Measurements from ENCODE around the gene SNTG2. TPM values are rescaled to one million over a fixed set of nuclear protein-coding genes. Genes with fewer than 3 reads are reported as not detected.

The SNTG2 gene
- total and polyA plus RNA-seq, 2 donors (not counting 1 experiment from before 2014, with no cell fraction given) = 0.06 TPM; not detected in 1

DNA sequence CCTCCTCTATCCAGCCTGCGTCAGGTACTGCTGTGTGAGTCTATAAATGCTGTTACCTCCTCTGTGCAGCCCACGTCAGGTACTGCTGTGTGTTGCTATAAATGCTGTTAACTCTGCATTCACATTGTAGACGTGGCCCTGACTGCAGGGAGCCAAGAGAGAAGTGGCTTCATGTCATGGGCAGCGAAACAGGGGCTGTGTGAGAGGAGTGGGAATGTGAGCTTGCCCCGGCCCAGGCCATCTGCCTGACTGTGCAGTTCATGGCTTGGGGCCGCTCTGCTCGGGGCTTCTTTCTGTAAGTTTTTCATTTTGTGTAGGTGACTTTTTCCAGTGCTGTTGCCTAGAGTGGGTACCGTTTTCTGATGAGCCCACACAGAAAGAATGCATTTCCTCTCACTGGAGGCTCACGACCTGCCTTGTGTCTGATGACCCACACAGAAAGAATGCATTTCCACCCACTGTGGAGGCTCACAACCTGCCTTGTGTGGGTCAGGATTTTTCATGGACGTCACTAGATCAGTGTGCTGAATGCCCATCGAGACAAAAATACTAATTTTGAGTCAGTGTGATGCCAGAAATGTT, 104.5 kb downstream of the SNTG2 start:
- H2AFZ ChIP-seq (ENCODE audit: low read length) = peak overlapping the region; percentile 69
- H3K9me3 ChIP-seq (ENCODE audit: control insufficient read depth, insufficient read depth, low read depth, low read length) = no peaks in the 10 kb centered on the region
- peak overlapping the region; percentile 27 for H3K9ac ChIP-seq (ENCODE audit: insufficient read depth, low read length)
- no peaks in the 10 kb centered on the region for H3K27me3 ChIP-seq (ENCODE audit: control insufficient read depth, insufficient read depth, low read length)
- peak overlapping the region; percentile 77 for H3K27ac ChIP-seq (ENCODE audit: insufficient read depth, low read length)
- peak; percentile 51 to 96 for DNase-seq (ENCODE audit: low read depth in 2 of 2)
- TF ChIP-seq, protein P1, sequence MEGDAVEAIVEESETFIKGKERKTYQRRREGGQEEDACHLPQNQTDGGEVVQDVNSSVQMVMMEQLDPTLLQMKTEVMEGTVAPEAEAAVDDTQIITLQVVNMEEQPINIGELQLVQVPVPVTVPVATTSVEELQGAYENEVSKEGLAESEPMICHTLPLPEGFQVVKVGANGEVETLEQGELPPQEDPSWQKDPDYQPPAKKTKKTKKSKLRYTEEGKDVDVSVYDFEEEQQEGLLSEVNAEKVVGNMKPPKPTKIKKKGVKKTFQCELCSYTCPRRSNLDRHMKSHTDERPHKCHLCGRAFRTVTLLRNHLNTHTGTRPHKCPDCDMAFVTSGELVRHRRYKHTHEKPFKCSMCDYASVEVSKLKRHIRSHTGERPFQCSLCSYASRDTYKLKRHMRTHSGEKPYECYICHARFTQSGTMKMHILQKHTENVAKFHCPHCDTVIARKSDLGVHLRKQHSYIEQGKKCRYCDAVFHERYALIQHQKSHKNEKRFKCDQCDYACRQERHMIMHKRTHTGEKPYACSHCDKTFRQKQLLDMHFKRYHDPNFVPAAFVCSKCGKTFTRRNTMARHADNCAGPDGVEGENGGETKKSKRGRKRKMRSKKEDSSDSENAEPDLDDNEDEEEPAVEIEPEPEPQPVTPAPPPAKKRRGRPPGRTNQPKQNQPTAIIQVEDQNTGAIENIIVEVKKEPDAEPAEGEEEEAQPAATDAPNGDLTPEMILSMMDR (conservative IDR thresholded peaks at IDR 0.05 in 1 of 2, IDR thresholded peaks at IDR 0.05 in 1 of 2; ENCODE audit: low read depth in 1 of 2, low read length in 2 of 2) = no peak
- TF ChIP-seq EZH2 (IDR thresholded peaks at IDR 0.05; ENCODE audit: low read length, missing control alignments) = no peak
- H3K4me3 ChIP-seq (replicated peaks in 1 of 4; ENCODE audit: control extremely low read depth in 1 of 4, insufficient read depth in 1 of 4, low read depth in 3 of 4, low read length in 4 of 4) = no peak overlapping the region
- H4K20me1 ChIP-seq (ENCODE audit: control insufficient read depth, extremely low read depth, insufficient read depth, low read length) = no peaks in the 10 kb centered on the region
- peak overlapping the region; percentile 48 for H3K4me2 ChIP-seq (ENCODE audit: extremely low read depth, insufficient read depth, low read length)
- no peaks in the 10 kb centered on the region for H3K79me2 ChIP-seq (ENCODE audit: control insufficient read depth, insufficient read depth, low read length)
- peaks cover 6% of the 10 kb centered on the region for H3K4me1 ChIP-seq (ENCODE audit: control insufficient read depth, extremely low read depth, insufficient read depth, low read length)
- H3K36me3 ChIP-seq (ENCODE audit: control insufficient read depth, insufficient read depth, low read length) = no peaks in the 10 kb centered on the region

GRCh38 chr2:1060372-1060771, 109.7 kb downstream of the SNTG2 start:
- TF ChIP-seq, protein P1 (conservative IDR thresholded peaks at IDR 0.05 in 1 of 2, IDR thresholded peaks at IDR 0.05 in 1 of 2; ENCODE audit: low read depth in 1 of 2, low read length in 2 of 2) = no peak
- no peak for TF ChIP-seq EZH2 (IDR thresholded peaks at IDR 0.05; ENCODE audit: low read length, missing control alignments)
- H3K4me2 ChIP-seq (ENCODE audit: extremely low read depth, insufficient read depth, low read length) = no peak overlapping the region
- no peaks in the 10 kb centered on the region for H4K20me1 ChIP-seq (ENCODE audit: control insufficient read depth, extremely low read depth, insufficient read depth, low read length)
- H3K36me3 ChIP-seq (ENCODE audit: control insufficient read depth, insufficient read depth, low read length) = no peaks in the 10 kb centered on the region
- H3K4me3 ChIP-seq (replicated peaks in 1 of 4; ENCODE audit: control extremely low read depth in 1 of 4, insufficient read depth in 1 of 4, low read depth in 3 of 4, low read length in 4 of 4) = no peak overlapping the region
- H3K27me3 ChIP-seq (ENCODE audit: control insufficient read depth, insufficient read depth, low read length) = no peaks in the 10 kb centered on the region
- no peak overlapping the region for H2AFZ ChIP-seq (ENCODE audit: low read length)
- no peaks in the 10 kb centered on the region for H3K9me3 ChIP-seq (ENCODE audit: control insufficient read depth, insufficient read depth, low read depth, low read length)
- no peak overlapping the region for H3K9ac ChIP-seq (ENCODE audit: insufficient read depth, low read length)
- no peak for DNase-seq (ENCODE audit: low read depth in 2 of 2)
- no peak overlapping the region for H3K27ac ChIP-seq (ENCODE audit: insufficient read depth, low read length)
- H3K4me1 ChIP-seq (ENCODE audit: control insufficient read depth, extremely low read depth, insufficient read depth, low read length) = peaks cover 2% of the 10 kb centered on the region
- H3K79me2 ChIP-seq (ENCODE audit: control insufficient read depth, insufficient read depth, low read length) = no peaks in the 10 kb centered on the region

GRCh38 chr2:1060987-1061386, 110.3 kb downstream of the SNTG2 start:
- TF ChIP-seq, protein P1 (conservative IDR thresholded peaks at IDR 0.05 in 1 of 2, IDR thresholded peaks at IDR 0.05 in 1 of 2; ENCODE audit: low read depth in 1 of 2, low read length in 2 of 2) = no peak
- TF ChIP-seq EZH2 (IDR thresholded peaks at IDR 0.05; ENCODE audit: low read length, missing control alignments) = no peak

More at GRCh38 chr2:1060987-1061386, 110.3 kb downstream of the SNTG2 start:
- Histone ChIP-seq H3K27me3 (ENCODE audit: control insufficient read depth, insufficient read depth, low read length) (no peaks in the 10 kb centered on the region), H3K36me3 (ENCODE audit: control insufficient read depth, insufficient read depth, low read length) (no peaks in the 10 kb centered on the region), H2AFZ (ENCODE audit: low read length) (no peak overlapping the region), H3K4me1 (ENCODE audit: control insufficient read depth, extremely low read depth, insufficient read depth, low read length) (no peaks in the 10 kb centered on the region), H3K9ac (ENCODE audit: insufficient read depth, low read length) (no peak overlapping the region), H3K4me3 (replicated peaks in 1 of 4; ENCODE audit: control extremely low read depth in 1 of 4, insufficient read depth in 1 of 4, low read depth in 3 of 4, low read length in 4 of 4) (no peak overlapping the region), H4K20me1 (ENCODE audit: control insufficient read depth, extremely low read depth, insufficient read depth, low read length) (no peaks in the 10 kb centered on the region), H3K79me2 (ENCODE audit: control insufficient read depth, insufficient read depth, low read length) (no peaks in the 10 kb centered on the region), H3K9me3 (ENCODE audit: control insufficient read depth, insufficient read depth, low read depth, low read length) (no peaks in the 10 kb centered on the region), H3K27ac (ENCODE audit: insufficient read depth, low read length) (no peak overlapping the region), H3K4me2 (ENCODE audit: extremely low read depth, insufficient read depth, low read length) (no peak overlapping the region)
- DNase-seq (ENCODE audit: low read depth in 2 of 2) = no peak
